Endothelial cell of umbilical vein (primary cell): Measurements from ENCODE around the gene IDNK.

ENCODE experiments used
- CTCF ChIP-seq, 2 donors: IDR thresholded peaks; 1 replicate in 1 of 2; 2 replicates in 1 of 2; pipeline ENCODE4 v1.5.1; 2011; ENCODE audit warnings: low read length in 2 of 2, mild to moderate bottlenecking in 2 of 2, moderate library complexity in 2 of 2, control low read depth in 1 of 2, inconsistent platforms in 1 of 2, low read depth in 1 of 2; ENCODE audit not compliant: insufficient read depth in 1 of 2; ENCODE audit errors: extremely low read depth in 1 of 2
- POLR2A ChIP-seq: IDR thresholded peaks from 2 replicates; pipeline ENCODE4 v1.6.1; 2012; ENCODE audit warnings: low read depth, mild to moderate bottlenecking, control low read depth, low read length

- TF ChIP-seq CTCF (IDR thresholded peaks at IDR 0.05; ENCODE audit: extremely low read depth in 1 of 2, insufficient read depth in 1 of 2, low read depth in 1 of 2, low read length in 2 of 2) (no peak), POLR2A (no peak)
Measured at GRCh38 chr9:83655433-83655832, 32.5 kb downstream of the IDNK start.
